ENCODE data around the gene SLC34A2.
"Not testable (repeated sequence)": the region's sequence is repeated elsewhere in the genome, so short reads cannot be mapped to it uniquely, and the experiment has no call there.

SLC34A2 gene, protein sequence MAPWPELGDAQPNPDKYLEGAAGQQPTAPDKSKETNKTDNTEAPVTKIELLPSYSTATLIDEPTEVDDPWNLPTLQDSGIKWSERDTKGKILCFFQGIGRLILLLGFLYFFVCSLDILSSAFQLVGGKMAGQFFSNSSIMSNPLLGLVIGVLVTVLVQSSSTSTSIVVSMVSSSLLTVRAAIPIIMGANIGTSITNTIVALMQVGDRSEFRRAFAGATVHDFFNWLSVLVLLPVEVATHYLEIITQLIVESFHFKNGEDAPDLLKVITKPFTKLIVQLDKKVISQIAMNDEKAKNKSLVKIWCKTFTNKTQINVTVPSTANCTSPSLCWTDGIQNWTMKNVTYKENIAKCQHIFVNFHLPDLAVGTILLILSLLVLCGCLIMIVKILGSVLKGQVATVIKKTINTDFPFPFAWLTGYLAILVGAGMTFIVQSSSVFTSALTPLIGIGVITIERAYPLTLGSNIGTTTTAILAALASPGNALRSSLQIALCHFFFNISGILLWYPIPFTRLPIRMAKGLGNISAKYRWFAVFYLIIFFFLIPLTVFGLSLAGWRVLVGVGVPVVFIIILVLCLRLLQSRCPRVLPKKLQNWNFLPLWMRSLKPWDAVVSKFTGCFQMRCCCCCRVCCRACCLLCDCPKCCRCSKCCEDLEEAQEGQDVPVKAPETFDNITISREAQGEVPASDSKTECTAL

DNA sequence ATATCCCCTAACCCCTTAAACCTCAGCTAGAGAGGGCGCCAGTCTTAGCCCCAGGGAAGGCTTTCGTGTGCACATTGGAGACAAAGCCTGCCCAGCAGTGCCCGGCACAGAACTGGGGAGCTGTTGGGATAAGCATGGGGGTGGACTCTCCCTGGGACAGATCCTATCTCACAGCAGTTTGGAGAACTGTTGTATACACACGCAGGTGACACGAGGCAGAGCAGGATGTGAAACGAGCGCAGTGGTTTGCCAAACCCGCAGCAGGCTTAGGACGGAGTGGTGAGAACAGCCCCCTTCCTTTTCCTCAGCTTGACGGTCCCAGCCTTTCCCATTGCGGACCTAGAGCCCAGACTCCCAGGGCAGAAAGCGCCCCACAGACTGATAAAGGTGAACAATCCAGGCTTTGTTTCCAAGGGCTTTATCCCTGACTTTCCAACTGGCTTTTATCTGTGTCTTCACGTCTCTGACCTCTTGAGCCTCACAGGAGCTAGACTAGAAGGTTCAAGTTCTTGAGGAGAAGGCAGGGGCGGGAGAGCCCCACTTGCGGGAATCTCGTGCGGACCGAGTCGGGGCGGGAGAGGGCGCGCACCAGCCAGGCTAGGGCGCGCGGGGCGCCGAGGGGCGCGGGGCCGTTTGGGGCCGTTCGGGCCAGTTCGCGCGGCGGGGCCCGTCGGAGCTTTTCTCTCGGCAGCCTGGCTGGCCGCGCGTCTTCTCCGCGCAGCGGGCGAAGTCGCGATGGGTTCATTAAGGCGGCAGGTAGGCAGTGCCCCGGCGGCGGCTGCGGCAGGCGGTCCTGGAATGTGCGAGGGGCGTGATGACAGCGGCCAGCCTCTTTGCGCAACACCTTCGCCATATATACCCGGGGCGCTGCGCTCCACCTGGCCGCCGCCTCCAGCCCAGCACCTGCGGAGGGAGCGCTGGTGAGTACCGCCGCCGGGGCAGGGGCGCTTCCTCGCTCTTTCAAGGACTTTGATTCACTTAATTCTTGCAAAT, at the start of gene SLC34A2:
Gene SLC34A2, plus strand, starts transcription at position 881 of the 993 bp plus-strand sequence. CDS start 6,650 bp downstream, outside the sequence.
- DNase-seq = no peak

DNA sequence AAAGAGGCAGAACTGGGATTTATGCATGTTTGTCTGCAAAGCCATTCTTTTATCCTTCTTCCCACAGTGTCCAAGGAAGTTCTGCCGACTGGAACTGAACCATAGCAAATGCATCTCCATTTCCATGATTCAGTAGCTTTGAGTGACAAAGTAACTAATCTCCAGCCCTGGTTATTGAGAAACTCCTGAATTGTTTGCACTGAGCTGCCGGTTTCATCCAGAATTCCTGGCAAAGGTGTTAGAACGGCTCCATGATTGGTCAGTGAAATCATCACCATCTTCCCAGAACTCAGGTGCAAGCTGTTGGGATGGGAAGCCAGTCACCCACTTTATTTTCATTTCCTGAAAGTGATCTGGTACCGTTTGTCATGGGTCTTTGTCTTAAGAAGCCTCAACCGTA, 47.0 kb upstream of the SLC34A2 start:
- DNase-seq = no peak

DNA sequence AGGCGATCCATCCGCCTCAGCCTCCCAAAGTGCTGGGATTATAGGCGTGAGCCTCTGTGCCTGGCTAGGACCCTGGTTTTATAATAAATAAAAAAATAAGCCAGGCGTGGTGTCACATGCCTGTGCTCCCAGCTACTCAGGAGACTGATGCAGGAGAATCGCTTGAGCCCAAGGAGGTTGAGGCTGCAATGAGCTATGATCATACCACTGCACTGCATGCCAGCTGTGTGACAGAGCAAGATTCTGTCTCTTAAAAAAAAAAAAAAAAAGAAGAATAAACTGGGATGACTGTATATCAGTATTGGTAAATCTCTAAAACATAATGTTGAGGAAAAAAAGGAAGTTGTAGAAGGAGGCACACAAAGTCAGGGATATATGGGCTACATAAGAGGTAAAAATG, 45.7 kb upstream of the SLC34A2 start:
- DNase-seq = no peak

DNA sequence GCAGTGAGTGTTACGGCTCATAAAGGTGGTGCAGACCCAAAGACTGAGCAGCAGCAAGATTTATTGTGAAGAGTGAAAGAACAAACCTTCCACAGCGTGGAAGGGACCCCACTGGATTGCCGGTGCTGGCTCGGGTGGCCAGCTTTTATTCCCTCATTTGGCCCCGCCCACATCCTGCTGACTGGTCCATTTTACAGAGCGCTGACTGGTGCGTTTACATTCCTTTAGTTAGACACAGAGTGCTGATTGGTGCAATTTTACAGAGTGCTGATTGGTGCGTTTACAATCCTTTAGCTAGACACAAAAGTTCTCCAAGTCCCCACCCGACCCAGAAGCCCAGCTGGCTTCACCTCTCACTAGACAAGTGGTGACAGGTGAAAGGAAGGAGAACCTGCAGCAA, 42.0 kb upstream of the SLC34A2 start:
- not testable (repeated sequence) for DNase-seq

- DNase-seq = no peak
Observed at GRCh38 chr4:25614807-25615206, 40.8 kb upstream of the SLC34A2 start.

DNA sequence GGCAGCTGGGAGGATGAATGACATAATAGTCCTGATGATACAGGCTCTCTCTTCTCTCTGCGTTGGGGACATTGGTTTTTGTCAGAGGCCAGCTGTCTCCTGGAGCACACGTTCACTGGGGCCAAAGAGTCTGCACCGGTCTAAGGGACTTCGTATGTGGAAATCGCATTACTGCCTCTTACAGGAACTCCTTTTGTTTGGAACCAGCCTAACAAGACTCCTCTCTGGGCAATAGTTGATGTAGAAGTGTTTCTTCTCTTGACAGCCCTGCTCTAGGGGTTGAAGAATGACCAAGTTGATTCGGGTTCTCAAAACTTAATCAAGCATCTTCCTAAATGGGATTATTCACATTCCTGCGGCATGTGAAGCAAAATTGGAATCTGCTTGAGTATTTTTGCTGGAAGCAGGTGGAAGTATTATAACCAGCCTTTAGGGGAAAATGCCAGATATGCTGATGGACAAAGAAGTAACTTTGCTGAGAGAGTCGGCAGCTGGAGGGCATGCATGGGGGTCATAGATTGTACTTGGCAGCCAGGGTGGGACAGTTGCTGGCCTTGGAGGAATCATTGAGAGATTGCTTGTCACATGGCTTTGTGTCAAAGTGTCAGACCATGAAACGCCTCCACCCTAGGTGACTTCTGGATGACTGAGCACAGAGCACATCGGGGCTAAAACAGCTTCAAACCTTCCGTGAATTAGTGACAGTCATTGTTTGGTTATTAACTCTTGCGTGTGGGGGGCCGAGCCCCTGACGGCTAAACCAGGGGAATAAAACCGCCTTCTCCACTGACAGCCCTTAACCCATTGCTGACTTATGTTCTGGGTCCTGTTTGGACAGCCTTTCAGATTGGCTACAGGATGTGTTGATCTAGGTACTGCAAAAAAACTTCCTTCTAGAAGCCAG, 34.4 kb upstream of the SLC34A2 start:
- no peak for DNase-seq

DNA sequence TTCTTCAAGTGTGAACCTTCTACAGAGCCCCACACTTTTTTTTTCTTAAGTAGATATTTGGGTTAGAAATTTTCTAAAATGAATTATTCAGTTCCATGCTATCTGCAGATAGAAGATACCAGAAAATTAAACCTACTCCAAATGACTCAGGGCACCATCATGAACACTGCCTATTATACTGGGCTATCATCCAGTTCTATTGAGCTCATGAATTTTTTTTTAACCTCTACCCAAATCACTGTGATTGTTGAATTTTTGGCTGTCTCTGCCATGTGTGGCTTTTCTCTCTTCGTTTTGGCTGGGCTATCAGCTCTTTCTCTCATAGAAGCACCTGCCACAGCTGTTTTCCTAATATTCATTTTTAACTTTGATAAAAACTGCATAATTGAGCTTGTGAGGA, 31.0 kb upstream of the SLC34A2 start:
- DNase-seq = no peak

DNA sequence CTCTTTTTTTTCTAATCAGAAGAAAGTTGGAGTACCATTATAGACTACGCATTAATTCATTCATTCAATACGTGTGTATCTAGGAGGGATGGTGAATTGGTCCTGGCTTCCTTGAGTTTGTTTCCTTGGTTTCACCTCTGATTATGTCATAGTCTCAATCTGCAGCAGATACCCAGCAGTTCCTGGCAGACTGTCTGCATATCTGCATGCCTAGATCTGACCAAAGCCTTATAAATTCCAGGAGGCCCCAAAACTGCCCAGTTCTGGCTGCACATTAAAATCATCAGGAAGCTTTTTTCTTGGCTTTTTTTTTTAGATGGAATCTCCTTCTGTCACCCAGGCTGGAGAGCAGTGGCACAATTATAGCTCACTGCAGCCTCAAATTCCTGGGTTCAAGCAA, 27.2 kb upstream of the SLC34A2 start:
- no peak for DNase-seq

- no peak for DNase-seq
Observed at GRCh38 chr4:25632135-25632534, 23.5 kb upstream of the SLC34A2 start.

GRCh38 chr4:25633541-25633940, 22.1 kb upstream of the SLC34A2 start:
- DNase-seq = no peak

- DNase-seq = peak; percentile 32
Observed at GRCh38 chr4:25635501-25635900, 20.1 kb upstream of the SLC34A2 start.

- DNase-seq = no peak
Observed at GRCh38 chr4:25637581-25638220, 17.9 kb upstream of the SLC34A2 start.

- DNase-seq = no peak
Observed at GRCh38 chr4:25638221-25638601, 17.4 kb upstream of the SLC34A2 start.

DNA sequence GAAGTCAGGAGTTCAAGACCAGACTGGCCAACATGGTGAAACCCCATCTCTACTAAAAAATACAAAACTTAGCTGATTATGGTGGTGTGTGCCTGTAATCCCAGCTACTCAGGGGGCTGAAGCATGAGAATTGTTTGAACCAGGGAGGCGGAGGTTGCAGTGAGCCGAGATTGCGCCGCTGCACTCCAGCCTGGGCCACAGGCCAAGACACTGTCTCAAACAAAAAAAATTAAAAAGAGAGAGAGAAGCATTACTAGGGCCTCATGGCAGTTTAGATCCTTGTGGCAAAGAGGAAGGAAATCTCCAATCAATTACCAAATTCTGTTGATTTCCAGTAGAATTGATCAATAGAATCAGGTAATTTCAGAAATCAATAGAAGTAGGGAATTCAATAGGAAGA, 16.8 kb upstream of the SLC34A2 start:
- DNase-seq = no peak

GRCh38 chr4:25650311-25650710, 5.3 kb upstream of the SLC34A2 start:
- no peak for DNase-seq

DNA sequence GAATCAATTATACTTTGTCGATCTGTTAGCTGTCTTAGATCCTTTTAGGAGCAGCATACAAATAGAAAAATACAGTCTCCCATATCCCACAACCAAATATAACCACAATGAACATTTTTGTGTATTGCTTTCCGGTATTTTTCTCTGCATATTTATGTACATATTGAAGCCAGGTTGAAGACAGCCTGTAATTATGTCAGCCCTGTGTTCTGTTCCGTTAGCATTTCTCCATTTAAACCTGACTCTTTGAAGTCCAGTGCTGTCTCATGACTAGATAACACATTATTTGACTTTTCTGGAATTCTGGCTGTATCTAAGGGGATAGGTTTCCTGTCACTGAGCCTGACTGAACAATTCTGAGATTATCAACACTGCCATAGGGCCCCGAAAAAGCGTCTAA, 4.0 kb upstream of the SLC34A2 start:
- DNase-seq = no peak

DNA sequence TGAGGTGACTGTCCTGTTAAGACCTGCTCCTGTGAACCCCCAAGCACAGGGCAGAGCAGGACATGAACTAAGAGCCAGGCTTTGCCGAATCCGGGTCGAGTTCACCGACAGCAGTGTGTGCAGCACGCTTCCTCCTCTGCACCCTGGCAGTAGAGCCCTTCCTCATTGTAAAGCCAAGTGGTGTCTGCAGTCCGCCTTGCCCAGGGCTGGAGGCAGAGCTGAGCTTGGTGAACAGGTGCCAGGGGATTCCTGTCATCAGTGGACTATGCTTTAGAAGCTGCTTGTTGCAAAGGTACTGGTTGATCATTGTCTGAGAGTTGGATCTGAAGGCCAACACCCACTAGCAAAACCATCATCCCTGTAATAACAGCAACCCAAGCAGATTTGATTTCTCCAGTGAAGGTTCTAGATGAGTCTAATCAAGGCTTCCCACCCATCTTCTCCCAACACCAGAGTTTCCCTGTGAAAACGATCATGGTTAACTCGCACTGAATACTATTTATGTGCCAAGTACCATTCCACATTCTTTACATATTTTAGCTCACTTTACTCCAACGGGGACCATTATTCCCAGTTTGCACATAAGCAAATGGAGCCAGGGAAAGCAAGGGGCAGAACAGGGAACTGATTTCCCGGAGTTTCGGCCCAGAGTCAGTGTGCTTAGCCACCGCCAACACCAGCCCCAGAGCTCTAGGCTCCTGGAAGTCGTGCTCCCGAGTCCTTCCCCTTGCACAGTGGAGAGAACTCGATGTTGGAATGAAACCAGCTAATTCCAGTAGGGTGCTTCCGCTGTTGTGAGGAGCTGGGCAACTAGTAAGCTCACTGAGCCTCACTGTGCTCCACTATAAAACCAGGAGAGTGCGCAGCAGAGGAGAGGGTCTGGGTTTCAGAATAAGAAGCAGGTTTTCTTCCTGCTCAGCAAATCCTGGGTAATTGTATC, 1.4 kb upstream of the SLC34A2 start:
- no peak for DNase-seq

DNA sequence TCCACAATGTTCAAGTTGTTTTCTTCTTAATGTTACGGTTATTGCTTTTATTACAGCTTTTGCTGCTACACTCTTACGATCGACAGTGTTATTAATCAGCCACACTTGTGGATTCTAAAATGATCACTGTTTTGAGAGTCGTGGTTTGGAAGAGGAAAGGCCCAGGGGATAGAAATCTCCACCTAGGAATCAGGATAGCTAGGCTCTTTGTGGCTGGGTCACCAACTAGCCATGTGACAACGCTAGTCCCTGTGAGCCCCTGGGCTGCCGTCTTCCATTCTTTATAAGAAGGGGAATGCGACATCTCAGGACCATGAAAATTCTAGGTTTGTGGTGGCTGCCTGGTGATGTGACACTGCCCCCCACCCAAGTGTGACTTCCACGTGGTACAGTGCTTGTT, 380 bp downstream of the SLC34A2 start:
- no peak for DNase-seq

GRCh38 chr4:25658357-25658771, 2.7 kb downstream of the SLC34A2 start:
- DNase-seq = no peak

- no peak for DNase-seq
Observed at GRCh38 chr4:25658777-25659176, 3.1 kb downstream of the SLC34A2 start.
